Calu3 (cell line): ENCODE measurements around the gene SLC2A5. TPM values are rescaled to one million over a fixed set of nuclear protein-coding genes. Genes with fewer than 3 reads are reported as not detected.

Experiments used
- BruUV-seq: library from RNA; stranded (reverse); fragments of 400-500 nt; replicated peaks from 2 replicates; lab custom pipeline; 2021; lab: Mats Ljungman, UMichigan
- CTCF ChIA-PET: fragments of 300-600 bp; sonication (Branson Sonifier 250); formaldehyde crosslinking; loops from one replicate; lab custom pipeline; 2022; ENCODE audit warnings: antibody characterized with exemption; lab: Charles Lee
- DNase-seq: peaks from one replicate; pipeline ENCODE4 v3.0.0; 2022
- H3K27ac Mint-ChIP-seq: one replicate; pipeline ENCODE4 v1.8.0; 2022; ENCODE audit warnings: mixed read lengths; ENCODE audit not compliant: unreplicated experiment
- H3K27me3 Mint-ChIP-seq: one replicate; pipeline ENCODE4 v1.8.0; 2022; ENCODE audit warnings: mixed read lengths; ENCODE audit not compliant: unreplicated experiment
- H3K36me3 Mint-ChIP-seq: one replicate; pipeline ENCODE4 v1.8.0; 2022; ENCODE audit warnings: mild to moderate bottlenecking, moderate library complexity, mixed read lengths; ENCODE audit not compliant: insufficient read depth, unreplicated experiment
- H3K4me1 Mint-ChIP-seq: one replicate; pipeline ENCODE4 v1.8.0; 2022; ENCODE audit warnings: mild to moderate bottlenecking, low read depth, mixed read lengths; ENCODE audit not compliant: unreplicated experiment
- H3K4me3 Mint-ChIP-seq: one replicate; pipeline ENCODE4 v1.8.0; 2022; ENCODE audit warnings: mild to moderate bottlenecking, low read depth, moderate library complexity, mixed read lengths; ENCODE audit not compliant: unreplicated experiment
- H3K9me3 Mint-ChIP-seq: one replicate; pipeline ENCODE4 v1.8.0; 2022; ENCODE audit warnings: low read depth, mixed read lengths; ENCODE audit not compliant: unreplicated experiment
- CTCF ChIP-seq: fragments of 200-600 bp; IDR thresholded peaks from one replicate; pipeline ENCODE4 v1.8.0; 2022; ENCODE audit warnings: antibody characterized with exemption; ENCODE audit not compliant: unreplicated experiment
- intact Hi-C: fragments of 100-400 bp; cut with micrococcal nuclease; formaldehyde crosslinking; loops from one replicate; pipeline ENCODE4 v1.10.0; 2022; ENCODE audit not compliant: unreplicated experiment
- total RNA-seq: library from RNA; stranded (reverse); gene quantifications from 2 replicates; pipeline ENCODE4 v1.2.3, GENCODE V29; 2022

Gene SLC2A5
- total RNA-seq, 1 experiment from 2014 or later, result 0.33 TPM

GRCh38 chr1:9078752-9079500 is 9.5 kb upstream of the SLC2A5 start:
- no peaks in the 10 kb centered on the region for H3K36me3 Mint-ChIP-seq
- no TSS peak for BruUV-seq
- no peak overlapping the region for H3K4me3 Mint-ChIP-seq
- CTCF ChIA-PET, result no interaction called here
- H3K27ac Mint-ChIP-seq, result no peak overlapping the region
- no peaks in the 10 kb centered on the region for H3K27me3 Mint-ChIP-seq
- H3K4me1 Mint-ChIP-seq, result peaks cover 12% of the 10 kb centered on the region
- H3K9me3 Mint-ChIP-seq, result no peaks in the 10 kb centered on the region
- no peak for TF ChIP-seq CTCF
- intact Hi-C loops, result no loop called here
- DNase-seq, result no peak

GRCh38 chr1:9078015-9078751 is 8.7 kb upstream of the SLC2A5 start:
- H3K27ac Mint-ChIP-seq, result no peak overlapping the region
- no peaks in the 10 kb centered on the region for H3K36me3 Mint-ChIP-seq
- H3K4me1 Mint-ChIP-seq, result peaks cover 12% of the 10 kb centered on the region
- CTCF ChIA-PET, result no interaction called here
- no peak for TF ChIP-seq CTCF
- H3K4me3 Mint-ChIP-seq, result no peak overlapping the region
- no peaks in the 10 kb centered on the region for H3K27me3 Mint-ChIP-seq
- no TSS peak for BruUV-seq
- H3K9me3 Mint-ChIP-seq, result no peaks in the 10 kb centered on the region
- DNase-seq, result no peak
- intact Hi-C loops, result no loop called here

- TF ChIP-seq CTCF, result no peak
- DNase-seq, result no peak
- Mint-ChIP-seq H3K4me3 (no peak overlapping the region), H3K4me1 (peaks cover 12% of the 10 kb centered on the region), H3K27ac (no peak overlapping the region), H3K27me3 (no peaks in the 10 kb centered on the region), H3K36me3 (no peaks in the 10 kb centered on the region), H3K9me3 (no peaks in the 10 kb centered on the region)
- intact Hi-C loops, result no loop called here
- BruUV-seq, result no TSS peak
- CTCF ChIA-PET, result no interaction called here
Measured at GRCh38 chr1:9075022-9075421, 5.6 kb upstream of the SLC2A5 start.

- Mint-ChIP-seq H3K36me3 (no peaks in the 10 kb centered on the region), H3K27ac (no peak overlapping the region), H3K9me3 (no peaks in the 10 kb centered on the region), H3K4me3 (no peak overlapping the region), H3K4me1 (no peaks in the 10 kb centered on the region), H3K27me3 (no peaks in the 10 kb centered on the region)
- no TSS peak for BruUV-seq
- intact Hi-C loops, result no loop called here
- DNase-seq, result no peak
- TF ChIP-seq CTCF, result no peak
- CTCF ChIA-PET, result interaction anchor here (0.6 kb wide), 1 partner anchor 636 kb away, joined by 3 read pairs; no protein-coding TSS in a partner anchor
Measured at GRCh38 chr1:9073143-9073542, 3.7 kb upstream of the SLC2A5 start.
